BLaER1 treated with 17β-estradiol and CSF1 and Interleukin-3, amounts not matched to agents 10 nM and 100 nM (cell line): ENCODE data around the gene HNRNPA2B1.
"Not testable (repeated sequence)": the region's sequence is repeated elsewhere in the genome, so short reads cannot be mapped to it uniquely, and the experiment has no call there.

ENCODE experiments used
- H3K27ac ChIP-seq, 11 experiments: shearing (Covaris generic); formaldehyde crosslinking; 2 replicates each; pipeline ENCODE4 v1.8.1; 2022
- H3K27me3 ChIP-seq, 11 experiments: shearing (Covaris generic); formaldehyde crosslinking; 2 replicates each; pipeline ENCODE4 v1.8.1; 2022
- H3K36me3 ChIP-seq, 11 experiments: shearing (Covaris generic); formaldehyde crosslinking; 2 replicates each; pipeline ENCODE4 v1.8.1; 2022
- H3K4me1 ChIP-seq, 10 experiments: shearing (Covaris generic); formaldehyde crosslinking; 2 replicates each; pipeline ENCODE4 v1.8.1; 2022
- H3K4me2 ChIP-seq, 11 experiments: shearing (Covaris generic); formaldehyde crosslinking; 2 replicates each; pipeline ENCODE4 v1.8.1; 2022
- H3K4me3 ChIP-seq, 10 experiments: shearing (Covaris generic); formaldehyde crosslinking; 2 replicates each; pipeline ENCODE4 v1.8.1; 2022
- H3K9ac ChIP-seq, 11 experiments: shearing (Covaris generic); formaldehyde crosslinking; 2 replicates each; pipeline ENCODE4 v1.8.1; 2022
- H3K9me3 ChIP-seq, 11 experiments: shearing (Covaris generic); formaldehyde crosslinking; replicated peaks in 1 of 11; 2 replicates each; pipeline ENCODE4 v1.8.1; 2022
- H4K20me1 ChIP-seq, 11 experiments: shearing (Covaris generic); formaldehyde crosslinking; 2 replicates each; pipeline ENCODE4 v1.8.1; 2022
- Cebpa-rat ChIP-seq, 11 experiments: shearing (Covaris generic); IDR thresholded peaks; 2 replicates each; pipeline ENCODE4 v1.8.1; 2022

Gene HNRNPA2B1

DNA sequence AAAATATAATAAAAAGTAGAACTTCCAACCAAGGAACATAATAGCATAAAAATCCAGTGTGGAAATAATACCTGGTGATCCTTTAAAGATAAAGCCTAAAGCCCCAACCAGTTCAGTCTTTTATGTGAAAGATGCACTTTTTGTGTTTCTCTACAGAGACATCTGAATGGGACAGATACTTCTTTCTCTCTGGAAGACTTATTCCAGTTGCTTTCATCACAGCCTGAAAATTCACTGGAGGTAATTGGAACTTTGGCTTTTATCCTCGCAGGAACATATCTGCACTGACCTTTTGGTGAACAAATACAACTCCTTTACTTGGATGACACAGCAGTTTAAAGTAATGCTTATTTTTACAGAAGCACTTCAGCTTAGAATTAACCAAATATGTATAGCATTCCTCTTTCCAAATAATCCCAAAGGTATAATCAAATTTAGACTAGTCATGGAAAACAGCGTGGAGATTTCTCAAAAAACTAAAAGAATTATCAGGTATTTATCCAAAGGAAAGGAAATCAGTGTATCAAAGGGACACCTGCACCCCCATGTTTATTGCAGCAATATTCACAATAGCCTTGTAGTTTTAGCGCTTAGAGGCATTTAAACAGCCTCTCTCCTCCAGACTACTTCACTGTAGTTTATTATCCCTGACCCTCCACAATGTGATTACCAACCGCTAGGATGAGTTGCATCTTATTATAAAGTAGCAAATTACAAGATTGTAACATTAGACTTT lies 16.8 kb downstream of the HNRNPA2B1 start:
- Histone ChIP-seq H3K36me3 (peaks cover 8 to 38% (median 16%) of the 10 kb centered on the region in 11 experiments), H3K4me2 (no peak overlapping the region), H4K20me1 (peaks cover 55 to 91% (median 84%) of the 10 kb centered on the region in 11 experiments), H3K4me1 (peaks cover 0 to 9% (median 0%) of the 10 kb centered on the region in 10 experiments; a peak in 3 of 20 replicates), H3K4me3 (no peak overlapping the region), H3K27ac (peak overlapping the region in 3 of 11 experiments; percentile 20 to 50 (median 25); a peak in 1 of 22 replicates), H3K9me3 (no peaks in the 10 kb centered on the region), H3K9ac (no peak overlapping the region), H3K27me3 (no peaks in the 10 kb centered on the region)
- TF ChIP-seq Cebpa-rat (IDR thresholded peaks at IDR 0.05): no peak

DNA sequence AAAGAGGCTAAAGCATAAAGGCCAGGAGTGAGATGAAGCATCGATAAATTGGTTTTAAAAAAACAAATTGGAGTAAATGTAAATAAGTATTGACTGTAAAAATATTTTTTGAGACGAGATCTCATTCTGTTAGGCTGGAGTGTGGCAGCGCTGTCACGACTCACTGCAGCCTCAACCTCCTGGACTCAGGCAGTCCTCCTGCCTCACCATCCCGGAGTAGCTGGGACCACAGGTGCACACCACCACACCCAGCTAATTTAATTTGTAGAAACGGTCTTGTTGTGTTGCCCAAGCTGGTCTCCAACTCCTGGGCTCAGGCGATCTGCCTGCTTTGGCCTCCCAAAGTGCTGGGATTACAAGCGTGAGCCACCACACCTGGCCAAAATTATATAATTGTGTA lies 17.8 kb downstream of the HNRNPA2B1 start:
- Histone ChIP-seq H3K27me3 (no peaks in the 10 kb centered on the region), H3K27ac (peak overlapping the region in 1 of 11 experiments; percentile 50; a peak in 1 of 22 replicates), H3K4me3 (no peak overlapping the region), H4K20me1 (peaks cover 45 to 87% (median 73%) of the 10 kb centered on the region in 11 experiments), H3K4me2 (no peak overlapping the region), H3K9ac (no peak overlapping the region), H3K36me3 (peaks cover 0 to 28% (median 6%) of the 10 kb centered on the region in 11 experiments; a peak in 14 of 22 replicates), H3K4me1 (peaks cover 0 to 1% (median 0%) of the 10 kb centered on the region in 10 experiments; a peak in 1 of 20 replicates), H3K9me3 (no peaks in the 10 kb centered on the region)
- TF ChIP-seq Cebpa-rat (IDR thresholded peaks at IDR 0.05): no peak

DNA sequence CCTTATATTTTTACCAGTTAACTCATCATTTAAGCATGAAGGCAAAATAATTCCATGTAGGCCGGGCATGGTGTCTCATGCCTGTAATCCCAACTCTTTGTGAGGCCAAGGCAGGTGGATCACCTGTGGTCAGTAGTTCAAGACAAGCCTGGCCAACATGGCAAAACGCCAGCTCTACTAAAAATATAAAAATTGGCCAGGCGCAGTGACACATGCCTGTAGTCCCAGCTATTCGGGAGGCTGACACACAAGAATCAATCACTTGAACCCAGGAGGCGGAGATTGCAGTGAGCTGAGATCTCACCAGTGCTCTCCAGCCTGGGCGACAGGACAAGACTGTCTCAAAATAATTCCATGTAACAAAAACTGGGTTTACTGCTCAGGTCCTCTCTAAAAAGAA lies 18.3 kb downstream of the HNRNPA2B1 start:
- no peak overlapping the region for H3K4me3 ChIP-seq
- H3K4me2 ChIP-seq: no peak overlapping the region
- H3K4me1 ChIP-seq: no peaks in the 10 kb centered on the region; a peak in 1 of 20 replicates
- TF ChIP-seq Cebpa-rat (IDR thresholded peaks at IDR 0.05): no peak
- H3K27me3 ChIP-seq: no peaks in the 10 kb centered on the region
- H3K27ac ChIP-seq: no peak overlapping the region
- peaks cover 0 to 2% (median 0%) of the 10 kb centered on the region in 11 experiments; a peak in 2 of 22 replicates for H3K9me3 ChIP-seq
- peaks cover 41 to 83% (median 69%) of the 10 kb centered on the region in 11 experiments for H4K20me1 ChIP-seq
- peaks cover 0 to 24% (median 6%) of the 10 kb centered on the region in 11 experiments; a peak in 10 of 22 replicates for H3K36me3 ChIP-seq
- no peak overlapping the region for H3K9ac ChIP-seq

DNA sequence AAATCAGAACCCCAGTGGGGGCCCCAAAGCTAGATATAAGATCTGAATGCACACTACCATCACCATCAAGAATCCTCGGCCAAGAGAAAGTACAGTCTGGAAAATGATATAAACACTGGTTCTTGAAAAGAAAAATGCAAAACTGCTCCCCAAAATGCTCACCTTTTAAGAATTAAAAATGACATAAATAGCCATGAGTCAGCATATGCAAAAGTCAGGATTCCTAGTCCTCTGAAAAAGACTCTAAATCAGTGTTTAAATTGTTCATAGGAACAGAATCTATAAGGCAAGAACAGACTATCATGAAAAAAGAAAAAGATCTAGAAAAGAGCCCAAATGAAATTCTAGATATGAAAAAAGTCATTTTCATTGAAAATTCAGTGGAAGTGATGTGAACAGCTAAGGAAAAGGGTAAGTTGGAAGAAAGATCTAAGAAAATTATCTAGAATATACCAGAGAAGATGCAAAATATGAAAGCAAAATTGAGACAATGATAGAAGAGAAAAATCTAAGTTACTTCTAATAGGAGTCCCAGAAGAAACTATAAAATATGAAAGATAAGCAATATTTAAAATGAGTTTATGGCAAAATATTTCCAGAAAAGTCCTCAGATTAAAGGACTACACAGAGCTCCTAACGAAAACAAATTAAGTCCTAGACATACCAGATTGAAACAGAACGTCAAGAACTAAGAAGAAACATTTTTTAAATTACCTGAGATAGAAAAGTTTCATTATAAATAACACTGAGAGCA lies 18.9 kb downstream of the HNRNPA2B1 start:
- no peak overlapping the region for H3K4me2 ChIP-seq
- peaks cover 0 to 8% (median 0%) of the 10 kb centered on the region in 11 experiments; a peak in 2 of 22 replicates for H3K9me3 ChIP-seq
- no peaks in the 10 kb centered on the region for H3K4me1 ChIP-seq
- H3K36me3 ChIP-seq: peaks cover 0 to 18% (median 4%) of the 10 kb centered on the region in 11 experiments; a peak in 7 of 22 replicates
- H3K4me3 ChIP-seq: no peak overlapping the region
- peak overlapping the region in 1 of 11 experiments; percentile 0; a peak in 1 of 22 replicates for H3K27ac ChIP-seq
- no peaks in the 10 kb centered on the region for H3K27me3 ChIP-seq
- peaks cover 34 to 76% (median 63%) of the 10 kb centered on the region in 11 experiments; a peak in 21 of 22 replicates for H4K20me1 ChIP-seq
- TF ChIP-seq Cebpa-rat (IDR thresholded peaks at IDR 0.05): no peak
- H3K9ac ChIP-seq: no peak overlapping the region

DNA sequence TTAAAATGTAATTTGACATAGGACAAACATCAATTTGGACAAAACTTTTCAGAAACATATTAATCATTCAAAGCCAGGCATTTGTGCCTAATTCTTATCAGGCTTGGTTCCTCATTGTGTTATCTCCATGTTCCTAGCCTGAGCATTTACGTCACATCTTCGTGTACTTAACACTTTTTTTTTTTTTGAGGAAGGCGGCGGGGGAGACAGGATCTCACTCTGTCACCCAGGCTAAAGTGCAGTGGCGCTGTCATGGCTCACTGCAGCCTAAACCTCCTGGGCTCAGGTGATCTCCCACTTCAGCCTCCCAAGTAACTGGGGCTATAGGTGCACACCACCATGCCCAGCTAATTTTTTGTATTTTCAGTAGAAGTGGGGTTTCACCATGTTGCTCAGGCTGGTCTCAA lies 19.8 kb downstream of the HNRNPA2B1 start:
- Histone ChIP-seq H3K27me3 (no peaks in the 10 kb centered on the region), H3K9ac (no peak overlapping the region), H4K20me1 (peaks cover 27 to 68% (median 54%) of the 10 kb centered on the region in 11 experiments; a peak in 21 of 22 replicates), H3K4me3 (no peak overlapping the region), H3K27ac (peak overlapping the region in 1 of 11 experiments; percentile 0; a peak in 1 of 22 replicates), H3K9me3 (peaks cover 0 to 9% (median 0%) of the 10 kb centered on the region in 11 experiments; a peak in 2 of 22 replicates), H3K4me1 (no peaks in the 10 kb centered on the region), H3K36me3 (peaks cover 0 to 12% (median 0%) of the 10 kb centered on the region in 11 experiments; a peak in 4 of 22 replicates), H3K4me2 (no peak overlapping the region)
- TF ChIP-seq Cebpa-rat (IDR thresholded peaks at IDR 0.05): no peak

DNA sequence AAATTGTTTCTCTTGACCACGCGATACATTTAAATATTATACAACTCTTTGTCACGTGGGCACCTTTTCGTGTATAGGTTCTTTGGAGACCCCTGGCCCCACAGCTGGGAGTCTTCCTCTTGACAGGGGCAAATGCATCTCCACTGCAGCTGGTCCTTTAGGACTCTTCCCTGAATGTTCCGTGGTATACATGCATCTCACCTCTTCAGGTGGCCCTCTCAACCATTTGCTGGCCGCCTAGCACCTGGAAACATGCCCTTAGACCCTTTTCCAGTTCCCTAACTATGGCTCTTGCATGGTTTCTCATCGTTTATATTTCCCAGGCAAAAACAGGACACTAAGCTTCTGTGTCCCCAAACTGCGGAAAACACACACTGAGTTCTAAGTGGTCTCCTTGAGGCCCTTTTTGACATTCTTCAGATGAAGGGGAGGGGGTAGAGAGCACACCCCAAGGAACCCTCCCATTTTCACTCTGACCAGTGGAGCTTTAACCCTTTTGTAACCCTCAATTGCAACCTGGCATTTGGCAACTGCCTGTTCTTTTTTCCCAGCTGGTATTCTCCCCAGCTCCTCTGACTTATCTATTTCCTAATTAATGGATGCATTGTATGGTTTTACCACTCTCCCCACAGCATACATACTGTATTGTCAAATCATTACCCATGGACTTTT lies 20.6 kb downstream of the HNRNPA2B1 start:
- no peak overlapping the region for H3K9ac ChIP-seq
- no peaks in the 10 kb centered on the region for H3K4me1 ChIP-seq
- peaks cover 0 to 3% (median 0%) of the 10 kb centered on the region in 11 experiments; a peak in 4 of 22 replicates for H3K36me3 ChIP-seq
- peaks cover 18 to 60% (median 46%) of the 10 kb centered on the region in 11 experiments; a peak in 21 of 22 replicates for H4K20me1 ChIP-seq
- no peak overlapping the region; a peak in 1 of 22 replicates for H3K27ac ChIP-seq
- H3K27me3 ChIP-seq: no peaks in the 10 kb centered on the region
- no peak overlapping the region for H3K4me3 ChIP-seq
- TF ChIP-seq Cebpa-rat (IDR thresholded peaks at IDR 0.05): no peak
- no peak overlapping the region for H3K4me2 ChIP-seq
- H3K9me3 ChIP-seq: peaks cover 0 to 9% (median 3%) of the 10 kb centered on the region in 11 experiments; a peak in 3 of 22 replicates

DNA sequence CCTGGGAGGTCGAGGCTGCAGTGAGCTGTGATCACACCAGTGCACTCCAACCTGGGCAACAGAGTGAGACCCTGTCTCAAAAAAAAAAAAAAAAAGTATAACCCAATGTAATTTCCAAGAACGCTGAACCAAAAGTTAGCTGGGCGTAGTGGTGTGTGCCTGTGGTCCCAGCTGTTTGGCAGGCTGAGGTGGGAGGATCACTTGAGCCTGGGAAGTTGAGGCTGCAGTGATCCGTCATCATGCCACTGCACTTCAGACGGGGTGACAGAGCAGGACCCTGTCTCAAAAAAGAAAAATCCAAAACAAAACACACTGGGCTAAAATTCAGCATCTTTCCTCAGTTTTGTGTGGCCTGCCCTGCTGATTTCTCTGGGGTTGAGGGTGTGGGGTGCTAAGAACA lies 21.1 kb downstream of the HNRNPA2B1 start:
- H3K4me1 ChIP-seq: no peaks in the 10 kb centered on the region
- no peak overlapping the region for H3K4me2 ChIP-seq
- no peak overlapping the region for H3K27ac ChIP-seq
- no peak overlapping the region for H3K9ac ChIP-seq
- H3K36me3 ChIP-seq: no peaks in the 10 kb centered on the region; a peak in 2 of 22 replicates
- no peak overlapping the region for H3K4me3 ChIP-seq
- peaks cover 0 to 9% (median 3%) of the 10 kb centered on the region in 11 experiments; a peak in 3 of 22 replicates for H3K9me3 ChIP-seq
- H4K20me1 ChIP-seq: peaks cover 13 to 54% (median 41%) of the 10 kb centered on the region in 11 experiments; a peak in 21 of 22 replicates
- no peak for TF ChIP-seq Cebpa-rat (IDR thresholded peaks at IDR 0.05)
- H3K27me3 ChIP-seq: no peaks in the 10 kb centered on the region

DNA sequence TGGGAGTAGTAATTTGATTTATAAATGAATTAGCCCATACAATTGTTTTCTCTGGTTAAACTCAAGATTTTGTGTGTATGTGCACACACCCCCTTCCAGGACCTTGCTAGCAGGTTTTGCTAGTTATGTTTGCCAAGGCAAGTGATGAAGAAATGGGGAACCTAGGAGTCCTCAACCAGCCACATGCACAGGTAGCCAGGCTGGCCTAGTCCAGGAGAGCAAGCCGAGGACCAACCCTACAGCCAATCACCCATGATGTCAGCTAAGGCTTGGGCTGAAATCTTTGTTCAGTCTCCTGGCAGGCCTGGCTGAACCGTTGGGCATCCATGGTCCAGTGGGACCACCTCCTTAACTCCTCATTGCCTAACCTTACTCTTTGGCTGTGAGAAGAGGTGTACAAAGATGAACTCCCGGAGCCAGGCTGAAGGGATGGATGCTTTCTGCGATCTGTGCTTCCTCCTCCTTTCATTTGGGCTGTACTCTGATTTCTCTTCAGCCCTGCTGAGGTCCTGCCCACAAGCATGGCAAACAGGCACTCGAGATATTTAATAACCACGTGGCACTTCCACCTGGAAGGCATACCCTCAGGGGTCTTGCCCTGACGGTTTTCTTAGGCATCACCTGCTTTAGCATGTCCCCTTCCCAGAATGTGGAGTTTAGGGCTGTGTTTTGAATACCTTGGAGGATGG lies 22.1 kb downstream of the HNRNPA2B1 start:
- TF ChIP-seq Cebpa-rat (IDR thresholded peaks at IDR 0.05): no peak
- Histone ChIP-seq H3K4me2 (no peak overlapping the region), H3K36me3 (no peaks in the 10 kb centered on the region; a peak in 2 of 22 replicates), H3K9me3 (peaks cover 0 to 9% (median 3%) of the 10 kb centered on the region in 11 experiments; a peak in 3 of 22 replicates), H3K4me1 (no peaks in the 10 kb centered on the region), H3K9ac (no peak overlapping the region), H4K20me1 (peaks cover 4 to 44% (median 31%) of the 10 kb centered on the region in 11 experiments; a peak in 18 of 22 replicates), H3K27me3 (no peaks in the 10 kb centered on the region), H3K4me3 (no peak overlapping the region), H3K27ac (no peak overlapping the region)

DNA sequence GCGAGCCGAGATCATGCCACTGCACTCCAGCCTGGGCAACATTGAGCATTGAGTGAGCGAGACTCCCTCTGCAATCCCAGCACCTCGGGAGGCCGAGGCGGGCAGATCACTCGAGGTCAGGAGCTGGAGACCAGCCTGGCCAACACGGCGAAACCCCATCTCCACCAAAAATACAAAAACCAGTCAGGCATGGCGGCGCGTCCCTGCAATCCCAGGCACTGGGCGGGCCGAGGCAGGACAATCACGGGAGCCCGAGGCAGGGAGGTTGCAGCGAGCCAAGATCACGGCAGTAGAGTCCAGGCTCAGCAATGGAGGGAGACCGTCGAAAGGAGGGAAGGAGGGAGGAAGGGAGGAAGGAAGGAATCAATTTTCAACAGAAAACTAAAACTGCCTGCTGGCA lies 23.3 kb downstream of the HNRNPA2B1 start:
- not testable (repeated sequence) for H3K4me3 ChIP-seq, H3K9me3 ChIP-seq, H3K27me3 ChIP-seq, H3K27ac ChIP-seq, H3K36me3 ChIP-seq, H3K4me2 ChIP-seq, H3K4me1 ChIP-seq, H3K9ac ChIP-seq
- H4K20me1 ChIP-seq: peaks cover 1 to 33% (median 20%) of the 10 kb centered on the region in 11 experiments; a peak in 17 of 22 replicates

DNA sequence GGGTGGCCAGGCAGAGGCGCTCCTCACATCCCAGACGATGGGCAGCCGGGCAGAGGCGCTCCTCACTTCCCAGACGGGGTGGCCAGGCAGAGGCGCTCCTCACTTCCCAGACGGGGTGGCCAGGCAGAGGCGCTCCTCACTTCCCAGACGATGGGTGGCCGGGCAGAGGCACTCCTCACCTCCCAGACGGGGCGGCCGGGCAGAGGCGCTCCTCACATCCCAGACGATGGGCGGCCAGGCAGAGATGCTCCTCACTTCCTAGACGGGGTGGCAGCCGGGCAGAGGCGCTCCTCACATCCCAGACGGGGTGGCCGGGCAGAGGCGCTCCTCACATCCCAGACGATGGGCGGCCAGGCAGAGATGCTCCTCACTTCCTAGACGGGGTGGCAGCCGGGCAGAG lies 23.9 kb downstream of the HNRNPA2B1 start:
- H3K4me1 ChIP-seq, H3K4me3 ChIP-seq, H3K36me3 ChIP-seq, H3K9ac ChIP-seq, H3K27me3 ChIP-seq, H3K4me2 ChIP-seq, H3K27ac ChIP-seq: not testable (repeated sequence)
- peaks cover 0 to 30% (median 18%) of the 10 kb centered on the region in 11 experiments; a peak in 13 of 22 replicates for H4K20me1 ChIP-seq
- peaks cover 0 to 11% (median 4%) of the 10 kb centered on the region in 11 experiments; a peak in 8 of 22 replicates for H3K9me3 ChIP-seq

DNA sequence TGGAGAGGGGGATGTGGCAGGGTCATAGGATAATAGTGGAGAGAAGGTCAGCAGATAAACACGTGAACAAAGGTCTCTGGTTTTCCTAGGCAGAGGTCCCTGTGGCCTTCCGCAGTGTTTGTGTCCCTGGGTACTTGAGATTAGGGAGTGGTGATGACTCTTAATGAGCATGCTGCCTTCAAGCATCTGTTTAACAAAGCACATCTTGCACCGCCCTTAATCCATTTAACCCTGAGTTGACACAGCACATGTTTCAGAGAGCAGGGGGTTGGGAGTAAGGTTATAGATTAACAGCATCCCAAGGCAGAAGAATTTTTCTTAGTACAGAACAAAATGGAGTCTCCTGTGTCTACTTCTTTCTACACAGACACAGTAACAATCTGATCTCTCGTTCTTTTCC lies 24.6 kb downstream of the HNRNPA2B1 start:
- peaks cover 0 to 18% (median 10%) of the 10 kb centered on the region in 11 experiments; a peak in 9 of 22 replicates for H3K9me3 ChIP-seq
- H4K20me1 ChIP-seq: peaks cover 0 to 24% (median 12%) of the 10 kb centered on the region in 11 experiments; a peak in 12 of 22 replicates
- H3K27ac ChIP-seq, H3K9ac ChIP-seq, H3K27me3 ChIP-seq, H3K4me1 ChIP-seq, H3K4me3 ChIP-seq, H3K4me2 ChIP-seq: not testable (repeated sequence)
- peaks cover 0 to 13% (median 9%) of the 10 kb centered on the region in 11 experiments; a peak in 14 of 22 replicates for H3K36me3 ChIP-seq
